DOHH2 (cell line): ENCODE measurements around the gene PTPRN2.

Source experiments
- CTCF ChIP-seq: fragments of 200-600 bp; sonication (generic); IDR thresholded peaks from one replicate; pipeline ENCODE4 v1.5.1; 2014; ENCODE audit warnings: antibody characterized with exemption, mild to moderate bottlenecking, low read depth, low read length; ENCODE audit not compliant: poor library complexity, severe bottlenecking
- EZH2phosphoT487 ChIP-seq: fragments of 200-600 bp; sonication (generic); IDR thresholded peaks from 2 replicates; pipeline ENCODE4 v1.6.1; 2017; ENCODE audit warnings: borderline replicate concordance, mild to moderate bottlenecking, antibody characterized with exemption, low read length, moderate library complexity, mixed read lengths

- no peak for TF ChIP-seq CTCF
- TF ChIP-seq EZH2phosphoT487 = no peak
Measured at GRCh38 chr7:157926107-157926506, 661.5 kb downstream of the PTPRN2 start.
